GM19193 (cell line): ENCODE data around the gene AQP2.

ENCODE experiments used
- POLR2A ChIP-seq: IDR thresholded peaks from 4 replicates; pipeline ENCODE4 v1.6.1; 2011; ENCODE audit not compliant: insufficient read depth, insufficient read length; ENCODE audit errors: extremely low read depth

Gene AQP2

DNA sequence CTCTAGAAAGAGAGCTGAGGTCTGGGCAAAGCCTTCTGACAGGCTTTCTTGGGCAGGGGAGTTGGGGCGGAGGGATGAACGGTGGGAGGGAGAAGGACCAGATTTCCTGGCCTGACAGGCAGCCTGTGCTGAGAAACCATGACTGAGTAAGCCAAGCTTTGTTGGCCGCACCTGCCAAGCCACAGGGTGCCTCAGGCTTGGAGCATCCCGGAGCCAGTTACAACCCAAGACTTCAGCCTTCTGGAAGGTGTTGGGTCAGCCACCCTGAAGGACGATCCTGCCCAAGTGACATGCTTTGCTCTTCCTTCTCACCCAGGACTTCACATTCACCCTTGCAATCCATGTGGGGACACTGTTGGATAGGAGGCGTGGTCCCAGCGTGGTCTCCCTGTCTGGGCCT lies 21.0 kb upstream of the AQP2 start:
- no peak for TF ChIP-seq POLR2A

DNA sequence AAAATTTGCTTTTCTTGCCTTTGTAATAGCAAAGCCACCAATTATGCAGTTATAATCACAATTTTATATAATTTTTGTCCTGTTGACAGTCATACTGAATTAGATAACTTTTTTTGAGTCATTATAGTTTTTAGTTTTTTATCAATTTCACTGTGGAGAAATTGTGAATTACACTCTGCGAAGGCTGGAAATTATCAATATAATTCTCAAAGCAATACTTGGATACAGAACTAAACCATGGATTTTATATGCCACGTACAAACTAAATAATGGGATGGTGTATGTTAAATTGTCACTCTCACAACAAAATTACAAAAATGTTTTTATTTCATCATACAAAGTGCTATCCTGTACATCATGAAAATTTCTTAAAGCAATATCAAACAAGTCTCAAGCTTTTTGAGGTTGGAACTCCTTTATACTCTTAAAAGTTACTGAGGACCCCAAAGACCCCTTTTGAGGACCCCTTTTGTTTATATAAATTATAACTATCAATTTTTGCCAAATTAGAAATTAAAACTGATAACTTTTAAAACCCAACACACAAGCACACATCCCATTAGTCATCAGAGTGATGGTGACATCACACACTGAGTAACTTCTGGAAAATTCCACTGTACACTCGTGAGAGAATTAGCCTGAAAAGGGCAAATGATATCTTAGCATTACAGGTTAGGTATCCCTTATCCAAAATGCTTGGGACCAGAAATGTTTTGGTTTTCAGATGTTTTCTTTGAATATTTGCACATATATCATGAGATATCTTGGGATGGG lies 19.8 kb upstream of the AQP2 start:
- TF ChIP-seq POLR2A, result no peak

- TF ChIP-seq POLR2A, result no peak
These were observed 18.5 kb upstream of the AQP2 start for GRCh38 chr12:49932023-49932422.

- no peak for TF ChIP-seq POLR2A
These were observed 17.9 kb upstream of the AQP2 start for GRCh38 chr12:49932533-49933130.

DNA sequence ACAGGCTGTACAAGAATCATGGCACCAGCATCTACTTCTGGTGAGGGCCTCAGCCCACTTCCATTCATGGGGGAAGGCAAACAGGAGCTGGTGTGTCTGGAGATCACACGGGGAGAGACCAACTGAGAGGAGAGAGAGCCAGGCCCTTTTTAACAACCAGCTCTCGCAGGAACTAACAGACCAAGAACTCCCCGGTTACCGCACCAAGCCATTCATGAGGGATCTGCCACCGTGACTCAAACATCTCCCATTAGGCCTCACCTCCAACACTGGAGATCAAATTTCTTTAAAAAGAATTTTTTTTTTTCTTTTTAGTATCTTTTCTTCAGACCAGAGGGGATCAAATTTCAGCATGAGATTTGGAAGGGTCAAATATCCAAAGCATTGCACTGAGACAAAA lies 16.7 kb upstream of the AQP2 start:
- no peak for TF ChIP-seq POLR2A

DNA sequence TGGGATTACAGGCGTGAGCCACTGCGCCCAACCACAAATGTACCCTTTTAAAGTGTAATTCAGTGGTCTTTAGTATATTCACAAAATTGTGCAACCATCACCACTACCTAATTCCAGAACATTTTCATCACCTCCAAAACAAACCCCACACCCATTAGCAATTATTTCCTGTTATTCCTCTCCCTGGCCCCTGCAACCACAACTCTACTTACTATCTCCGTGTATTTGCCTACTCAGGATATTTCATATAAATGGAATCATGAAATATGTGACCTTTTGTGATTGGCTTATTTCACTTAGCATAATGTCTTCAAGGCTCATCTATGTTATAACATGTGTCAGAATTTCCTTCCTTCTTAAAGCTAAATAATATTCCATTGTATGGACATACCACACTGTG lies 16.0 kb upstream of the AQP2 start:
- TF ChIP-seq POLR2A, result no peak

GRCh38 chr12:49936925-49937324 lies 13.6 kb upstream of the AQP2 start:
- TF ChIP-seq POLR2A, result no peak

- TF ChIP-seq POLR2A, result no peak
These were observed 12.8 kb upstream of the AQP2 start for GRCh38 chr12:49937639-49938300.

GRCh38 chr12:49939307-49939706 lies 11.2 kb upstream of the AQP2 start:
- no peak for TF ChIP-seq POLR2A

- no peak for TF ChIP-seq POLR2A
These were observed 10.8 kb upstream of the AQP2 start for GRCh38 chr12:49939707-49940106.

DNA sequence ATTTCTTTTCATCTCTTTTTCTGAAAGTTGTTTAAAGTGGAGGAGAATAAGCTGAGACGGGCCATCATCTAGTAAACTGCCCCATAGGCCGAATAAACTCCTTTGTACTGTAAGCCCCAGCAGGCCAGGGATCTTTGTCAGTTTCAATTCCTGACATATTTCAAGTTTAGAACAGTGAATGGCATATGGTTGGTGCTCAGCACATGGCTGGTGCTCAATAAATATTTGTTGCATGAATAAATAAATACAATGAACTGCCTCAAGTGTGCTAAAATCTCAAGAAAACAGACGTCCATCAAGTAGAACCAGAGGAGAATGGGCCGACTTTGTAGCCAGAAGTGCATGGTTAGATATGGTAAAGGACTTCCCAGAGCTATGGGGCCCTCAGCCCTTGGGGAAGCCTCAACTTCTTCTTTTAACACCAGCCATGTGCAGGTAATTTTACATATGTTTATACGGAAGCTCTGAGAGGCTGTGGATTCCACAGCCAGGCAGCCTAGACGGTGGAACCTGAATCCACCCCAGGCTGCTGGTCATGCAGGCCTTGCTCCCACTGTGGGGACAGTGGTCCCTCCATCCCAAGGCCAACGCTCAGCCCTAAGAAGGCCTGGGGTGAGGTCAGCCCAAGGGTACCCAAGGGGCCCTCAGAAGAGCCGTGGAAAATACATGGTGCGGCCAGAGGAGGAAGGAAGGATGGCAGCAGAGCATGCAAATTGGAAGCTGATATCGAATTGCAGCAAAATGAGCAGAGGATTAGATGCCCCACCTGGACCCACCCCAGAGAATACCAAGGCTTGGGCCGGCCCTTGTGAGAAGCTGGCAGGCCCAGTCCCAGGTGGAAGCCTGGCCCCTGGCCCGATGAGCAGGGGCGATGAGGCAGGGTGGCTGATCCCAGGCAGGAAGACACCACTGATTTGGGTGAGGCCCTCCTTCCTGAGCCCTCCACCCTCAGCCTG lies 8.7 kb upstream of the AQP2 start:
- no peak for TF ChIP-seq POLR2A

DNA sequence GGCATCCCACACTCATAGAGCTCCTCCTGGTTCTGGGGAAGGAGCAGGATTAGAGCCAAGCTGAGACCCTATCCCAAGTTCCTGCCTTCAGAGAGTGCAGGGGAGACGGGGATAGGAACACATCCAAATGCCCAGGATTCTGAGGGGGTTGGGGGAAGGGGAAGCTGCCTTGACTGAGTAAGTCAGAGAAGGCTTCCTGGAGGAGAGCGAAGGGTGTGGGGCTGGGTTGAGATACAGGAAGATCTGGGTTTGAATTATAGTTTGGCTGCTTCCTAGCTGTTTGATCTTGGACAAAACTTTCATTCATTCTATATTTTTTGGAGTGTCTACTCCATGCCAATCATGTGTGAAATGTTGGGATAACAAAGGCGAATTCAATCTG lies 8.0 kb upstream of the AQP2 start:
- TF ChIP-seq POLR2A, result no peak

- no peak for TF ChIP-seq POLR2A
These were observed 7.5 kb upstream of the AQP2 start for GRCh38 chr12:49942921-49943624.

DNA sequence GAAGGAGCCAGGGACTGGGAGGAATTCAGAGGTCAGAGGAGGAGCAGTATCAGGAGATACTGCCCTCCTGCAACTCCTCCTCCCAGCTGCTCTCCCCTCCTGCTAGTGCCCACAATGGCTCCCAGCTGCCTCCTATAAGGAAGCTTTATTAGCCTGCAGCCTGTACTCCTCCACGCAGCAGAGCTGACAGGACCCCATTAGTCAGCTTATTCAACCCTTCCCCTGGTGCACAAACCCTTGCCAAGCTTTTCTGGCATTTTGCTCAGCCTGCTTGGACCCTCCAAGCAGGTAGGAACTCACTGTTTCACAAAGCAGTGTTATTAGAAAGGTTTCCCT lies 6.9 kb upstream of the AQP2 start:
- TF ChIP-seq POLR2A, result no peak
